NCI-H1092 (cell line): ENCODE measurements around the gene DVL1.

Experiments
- DNase-seq: peaks from one replicate; lab custom pipeline; 2025; lab: John Stamatoyannopoulos, UW

Gene DVL1

DNA sequence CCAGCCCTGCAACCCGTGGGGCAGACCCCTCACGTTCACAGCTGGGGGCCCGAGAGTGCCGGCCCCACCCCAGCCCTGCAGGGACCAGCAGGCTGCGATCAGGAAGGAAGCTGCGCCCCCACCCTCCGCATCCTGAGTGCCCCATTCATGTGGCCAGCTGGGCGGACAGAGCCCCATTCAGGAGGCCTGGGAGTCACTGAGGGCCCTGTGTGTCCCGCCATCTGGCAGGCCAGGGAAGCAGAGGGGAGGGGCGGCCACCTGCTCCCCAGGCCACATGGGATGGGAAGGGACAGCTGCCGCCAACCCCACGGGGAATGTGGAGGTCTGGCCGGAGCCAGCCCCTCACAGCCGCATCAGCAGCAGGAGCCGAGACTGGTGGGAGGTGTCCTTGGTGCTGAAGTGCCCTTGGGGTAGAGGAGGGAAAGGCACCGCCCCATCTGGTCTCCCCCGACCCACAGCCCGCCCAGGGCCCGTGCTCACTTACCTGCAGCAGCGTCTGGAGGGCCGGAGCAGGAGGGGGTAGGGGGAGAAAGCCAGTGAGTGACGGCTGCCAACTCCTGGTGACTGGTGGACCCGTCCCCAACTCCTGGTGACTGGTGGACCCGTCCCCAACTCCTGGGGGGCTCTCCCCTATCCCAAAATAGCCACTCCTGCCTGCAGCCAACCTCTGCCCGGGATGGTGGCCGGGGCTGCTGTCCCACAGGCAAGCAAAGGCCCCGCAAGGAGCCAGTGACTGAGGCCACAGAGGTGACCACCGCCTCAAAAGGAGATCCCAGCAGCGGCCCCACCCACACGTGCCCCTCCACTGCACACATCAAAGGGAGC is 50.1 kb downstream of the DVL1 start:
- no peak for DNase-seq

GRCh38 chr1:1297802-1298424 is 51.3 kb downstream of the DVL1 start:
- no peak for DNase-seq

DNA sequence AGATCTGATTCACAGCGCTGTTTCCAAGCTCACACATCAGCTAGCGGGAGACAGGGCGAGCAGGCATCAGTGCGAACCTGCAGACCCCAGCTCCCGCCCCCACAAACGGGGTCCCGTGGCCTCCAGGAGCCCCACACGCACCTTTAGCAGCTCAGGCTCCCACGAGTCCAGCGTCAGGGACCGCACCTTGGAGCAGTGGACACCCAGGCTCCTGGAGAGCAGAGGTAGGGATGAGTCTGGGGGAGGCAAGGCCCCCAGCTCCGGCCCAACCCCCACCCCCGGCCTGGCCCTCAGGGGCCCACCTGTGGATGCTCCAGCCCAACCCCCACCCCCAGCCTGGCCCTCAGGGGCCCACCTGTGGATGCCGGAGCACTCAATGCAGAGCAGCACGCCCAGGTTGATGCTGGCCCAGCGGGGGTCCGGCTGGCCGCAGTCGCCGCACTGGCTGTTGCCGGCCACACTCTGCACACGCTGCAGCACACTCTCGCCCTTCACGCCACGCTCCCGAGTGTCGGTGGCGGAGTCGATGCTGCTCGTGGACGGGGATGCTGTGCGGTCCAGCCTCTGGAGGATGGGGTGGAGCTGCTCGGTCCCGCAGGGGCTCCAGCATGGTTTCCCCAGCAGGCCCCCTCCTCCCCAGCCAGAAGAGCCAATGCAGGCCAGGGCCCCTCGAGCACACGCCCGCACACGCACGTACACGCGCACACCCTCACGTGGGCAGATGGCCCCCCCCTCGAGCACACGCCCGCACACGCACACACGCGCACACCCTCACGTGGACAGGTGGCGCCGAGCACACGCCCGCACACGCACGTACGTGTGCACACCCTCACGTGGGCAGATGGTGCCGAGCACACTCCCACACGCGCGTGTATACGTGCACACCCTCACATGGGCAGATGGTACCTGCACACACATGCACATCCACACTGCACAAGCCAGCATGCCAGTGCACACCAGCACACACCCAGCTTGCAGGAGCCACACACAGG is 52.9 kb downstream of the DVL1 start:
- DNase-seq: no peak

DNA sequence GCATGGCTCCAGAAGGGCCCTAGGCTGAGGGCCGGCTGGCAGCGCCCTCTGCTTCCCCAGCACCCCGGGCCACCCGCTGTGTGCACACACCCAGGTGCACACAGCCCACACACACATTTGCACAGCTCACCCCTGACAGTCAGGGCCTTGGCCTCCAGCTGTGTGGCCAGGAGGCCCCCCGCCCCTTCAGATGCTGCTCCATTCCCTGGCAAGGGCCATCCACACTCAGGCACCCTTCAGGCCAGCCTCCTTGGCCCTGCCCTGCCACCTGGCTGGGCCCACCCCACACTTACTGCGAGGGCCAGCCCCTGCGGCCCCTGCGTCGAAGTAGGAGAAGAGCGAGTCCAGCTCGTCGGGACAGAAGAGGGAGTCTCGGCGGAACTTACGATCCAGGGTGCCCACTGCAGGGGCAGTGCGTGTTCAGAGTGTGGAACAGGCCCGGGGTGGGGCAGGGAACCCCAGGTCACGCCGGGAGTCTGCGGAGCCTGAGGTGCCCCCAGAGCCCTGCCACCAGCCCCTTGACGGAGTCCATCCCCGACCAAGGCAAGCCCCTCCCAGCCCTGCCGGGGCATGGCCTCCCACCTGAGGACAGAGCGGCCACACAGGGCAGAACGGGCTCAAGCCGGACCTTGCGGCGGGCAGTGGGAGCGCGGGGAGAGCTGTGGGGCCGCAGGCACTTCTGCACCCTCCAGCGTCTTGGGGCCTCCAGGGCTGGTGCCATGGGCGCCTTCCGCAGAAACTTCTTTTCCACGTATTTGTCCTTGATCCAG is 53.9 kb downstream of the DVL1 start:
- DNase-seq: no peak

GRCh38 chr1:1294250-1294890 is 54.8 kb downstream of the DVL1 start:
- no peak for DNase-seq

GRCh38 chr1:1293263-1294249 is 55.7 kb downstream of the DVL1 start:
- no peak for DNase-seq

DNA sequence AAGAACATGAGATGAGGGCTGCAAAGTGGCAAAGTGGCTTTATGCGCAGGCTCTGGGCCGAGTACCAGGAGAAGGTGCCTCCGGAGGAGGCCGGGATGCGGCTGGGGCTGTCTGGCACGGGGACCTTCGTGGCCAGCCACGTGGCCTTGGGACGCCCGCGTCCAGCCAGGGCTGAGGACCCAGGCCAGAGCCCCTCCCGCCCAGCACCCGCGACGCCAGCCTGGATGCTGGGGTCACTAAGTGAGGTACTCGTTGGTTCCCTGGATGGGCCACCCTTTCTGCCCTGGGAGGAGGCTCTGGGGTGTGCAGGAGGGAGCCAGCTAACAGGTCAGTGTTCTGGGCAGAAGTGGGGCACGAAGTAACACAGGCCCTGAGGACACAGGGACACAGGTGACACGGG is 56.4 kb downstream of the DVL1 start:
- DNase-seq: no peak

DNA sequence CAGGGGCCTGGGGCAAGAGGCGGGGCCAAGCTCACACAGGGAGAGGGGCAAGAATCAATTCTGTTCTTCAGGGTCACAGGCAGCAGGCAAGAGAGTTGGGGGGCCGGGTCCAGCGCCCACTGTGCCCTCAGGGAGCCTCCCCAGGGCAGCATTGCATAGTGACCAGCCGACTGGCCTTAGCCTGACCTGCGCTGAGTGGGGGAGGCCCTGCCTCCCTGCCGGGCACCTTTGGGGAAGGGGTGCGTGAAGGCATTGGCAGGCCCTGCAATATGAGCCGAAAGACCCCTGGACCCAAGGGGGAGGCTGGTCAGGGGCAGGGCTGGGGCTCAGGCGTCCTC is 56.8 kb downstream of the DVL1 start:
- DNase-seq: no peak

DNA sequence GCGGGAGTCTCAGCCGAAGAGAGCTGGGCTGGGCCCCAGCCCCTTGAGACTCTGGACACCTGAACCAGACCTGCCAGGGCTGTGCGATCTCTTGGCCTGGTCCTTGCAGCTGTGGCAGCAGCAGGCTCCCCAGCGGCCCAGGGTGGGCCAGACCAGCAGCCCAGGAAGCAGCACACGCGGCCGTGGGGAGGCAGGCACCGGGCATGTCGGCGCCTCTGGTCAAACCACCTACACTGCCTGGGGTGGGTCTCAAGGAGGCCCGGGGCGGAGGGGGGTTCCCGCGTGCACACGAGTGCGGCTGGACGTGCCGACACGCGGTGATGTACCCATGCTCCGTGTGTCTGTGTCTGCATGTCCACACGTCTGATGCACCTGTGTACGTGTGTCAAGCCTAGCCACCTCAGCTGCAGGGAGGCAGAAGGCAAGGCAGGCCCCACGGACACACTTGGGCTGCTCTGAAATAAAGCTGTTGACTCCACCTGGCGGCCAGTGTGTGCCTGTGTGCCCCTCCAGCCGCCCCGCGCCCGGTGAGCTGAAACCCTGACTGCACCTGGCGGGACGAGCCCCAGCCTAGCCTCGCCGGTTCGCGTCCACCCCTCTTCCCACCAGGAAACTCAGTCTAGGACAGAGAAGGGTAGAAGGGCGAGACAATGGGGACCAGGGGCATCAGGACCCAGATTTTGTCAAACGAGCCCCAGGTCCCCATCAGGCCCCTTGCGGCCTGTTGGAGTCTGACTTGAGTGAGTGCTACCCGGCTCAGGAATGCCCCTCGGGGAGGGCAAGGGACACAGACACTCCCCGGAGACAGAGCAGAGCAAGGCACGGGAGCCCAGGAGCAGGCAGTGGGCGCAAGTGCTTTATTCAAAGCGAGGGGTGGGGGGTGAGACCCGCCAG is 57.4 kb downstream of the DVL1 start:
- DNase-seq: peak; percentile 38

DNA sequence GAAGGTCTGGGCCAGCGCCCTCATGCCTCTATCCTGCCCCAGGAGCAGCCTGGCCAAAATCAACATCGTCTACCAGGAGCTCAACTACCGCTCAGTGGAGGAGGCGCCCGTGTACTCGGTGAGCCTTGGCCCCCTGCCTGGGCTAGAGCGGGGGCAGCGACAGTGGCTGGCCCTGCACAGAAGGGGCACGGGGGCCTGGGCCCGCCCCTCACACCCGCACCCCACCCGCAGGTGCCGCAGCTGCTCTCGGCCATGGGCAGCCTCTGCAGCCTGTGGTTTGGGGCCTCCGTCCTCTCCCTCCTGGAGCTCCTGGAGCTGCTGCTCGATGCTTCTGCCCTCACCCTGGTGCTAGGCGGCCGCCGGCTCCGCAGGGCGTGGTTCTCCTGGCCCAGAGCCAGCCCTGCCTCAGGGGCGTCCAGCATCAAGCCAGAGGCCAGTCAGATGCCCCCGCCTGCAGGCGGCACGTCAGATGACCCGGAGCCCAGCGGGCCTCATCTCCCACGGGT is 58.1 kb downstream of the DVL1 start:
- no peak for DNase-seq

DNA sequence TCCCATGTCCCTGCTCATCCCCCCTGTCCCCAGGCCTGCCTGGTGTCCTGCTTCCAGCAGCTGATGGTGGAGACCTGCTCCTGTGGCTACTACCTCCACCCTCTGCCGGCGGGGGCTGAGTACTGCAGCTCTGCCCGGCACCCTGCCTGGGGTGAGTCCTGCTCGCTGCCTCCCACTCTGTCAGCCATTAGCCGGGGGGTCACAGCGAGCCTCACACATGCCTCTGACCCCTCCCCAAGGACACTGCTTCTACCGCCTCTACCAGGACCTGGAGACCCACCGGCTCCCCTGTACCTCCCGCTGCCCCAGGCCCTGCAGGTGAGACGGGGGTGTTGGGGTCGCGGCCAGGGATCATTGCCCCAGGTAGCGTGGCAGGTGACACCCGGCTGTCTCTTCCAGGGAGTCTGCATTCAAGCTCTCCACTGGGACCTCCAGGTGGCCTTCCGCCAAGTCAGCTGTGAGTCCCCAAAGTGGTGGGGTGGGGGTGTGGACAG is 58.9 kb downstream of the DVL1 start:
- no peak for DNase-seq

DNA sequence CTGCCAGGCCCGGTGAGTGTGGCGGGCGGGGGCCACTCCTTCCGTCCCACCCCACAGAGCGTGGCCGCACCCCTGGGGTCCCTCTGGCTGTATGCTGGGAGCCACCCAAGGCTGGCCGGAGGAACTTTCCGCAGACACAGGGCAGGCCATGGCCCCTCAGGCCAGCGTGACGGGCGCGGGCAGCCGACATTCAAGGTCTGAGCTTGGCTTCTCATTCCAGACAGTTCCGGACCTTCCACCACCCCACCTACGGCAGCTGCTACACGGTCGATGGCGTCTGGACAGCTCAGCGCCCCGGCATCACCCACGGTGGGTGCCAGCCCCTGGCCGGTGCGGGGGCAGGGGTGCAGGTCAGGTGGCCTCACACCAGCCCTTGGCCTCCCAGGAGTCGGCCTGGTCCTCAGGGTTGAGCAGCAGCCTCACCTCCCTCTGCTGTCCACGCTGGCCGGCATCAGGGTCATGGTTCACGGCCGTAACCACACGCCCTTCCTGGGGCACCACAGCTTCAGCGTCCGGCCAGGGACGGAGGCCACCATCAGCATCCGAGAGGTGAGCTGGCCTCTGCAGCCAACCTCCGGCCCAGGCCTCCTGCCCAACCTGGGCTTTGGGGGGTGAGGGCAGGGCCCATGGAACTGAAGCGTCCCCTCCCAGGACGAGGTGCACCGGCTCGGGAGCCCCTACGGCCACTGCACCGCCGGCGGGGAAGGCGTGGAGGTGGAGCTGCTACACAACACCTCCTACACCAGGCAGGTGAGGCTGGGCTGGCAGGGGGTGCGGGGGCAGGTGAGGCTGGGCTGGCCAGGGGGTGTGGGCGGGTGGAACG is 61.7 kb downstream of the DVL1 start:
- no peak for DNase-seq

DNA sequence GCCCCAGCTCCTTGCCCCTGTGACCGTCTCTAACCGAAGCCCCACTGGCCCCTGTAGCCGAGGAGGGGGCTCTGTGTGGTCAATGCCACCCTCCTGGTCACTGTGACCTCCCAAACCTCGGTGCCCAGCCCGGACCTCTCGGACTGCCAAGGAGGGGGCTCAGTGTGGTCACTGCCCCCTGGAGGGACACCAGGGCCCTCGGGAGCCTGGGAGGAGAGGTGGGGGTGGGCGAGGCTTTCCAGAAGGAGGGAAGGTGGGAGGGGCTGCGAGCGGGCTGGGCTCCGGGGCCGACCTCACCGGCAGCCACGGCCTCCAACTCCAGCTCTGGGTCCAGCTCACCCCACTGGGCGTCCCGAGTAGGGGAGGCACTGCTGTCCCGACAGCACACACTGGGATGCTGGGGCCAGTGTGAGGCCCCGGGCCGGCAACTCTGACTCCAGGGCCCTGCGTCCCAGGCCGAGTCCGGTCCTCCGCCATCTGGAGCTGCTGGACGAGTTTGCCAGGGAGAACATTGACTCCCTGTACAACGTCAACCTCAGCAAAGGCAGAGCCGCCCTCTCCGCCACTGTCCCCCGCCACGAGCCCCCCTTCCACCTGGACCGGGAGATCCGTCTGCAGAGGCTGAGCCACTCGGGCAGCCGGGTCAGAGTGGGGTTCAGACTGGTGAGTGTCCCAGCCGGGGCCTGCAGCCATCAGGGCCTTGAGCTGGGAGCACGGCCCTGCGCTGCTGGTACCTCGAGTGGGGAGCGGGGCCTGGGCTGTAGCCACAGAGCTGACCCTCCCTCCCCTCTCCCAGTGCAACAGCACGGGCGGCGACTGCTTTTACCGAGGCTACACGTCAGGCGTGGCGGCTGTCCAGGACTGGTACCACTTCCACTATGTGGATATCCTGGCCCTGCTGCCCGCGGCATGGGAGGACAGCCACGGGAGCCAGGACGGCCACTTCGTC is 62.6 kb downstream of the DVL1 start:
- no peak for DNase-seq

- no peak for DNase-seq
Measured at GRCh38 chr1:1285611-1286311, 63.5 kb downstream of the DVL1 start.
